Measurements from ENCODE around the gene PRH1.

- no peak for TF ChIP-seq FOXM1 (IDR thresholded peaks at IDR 0.05; ENCODE audit: borderline replicate concordance)
- TF ChIP-seq SP1 (IDR thresholded peaks at IDR 0.05), result no peak
- no peak for TF ChIP-seq HDGF (IDR thresholded peaks at IDR 0.05; ENCODE audit: borderline replicate concordance)
- TF ChIP-seq LEF1 (IDR thresholded peaks at IDR 0.05; ENCODE audit: borderline replicate concordance), result no peak
- no peak for TF ChIP-seq L3MBTL2 (conservative IDR thresholded peaks at IDR 0.05)
- TF ChIP-seq PKNOX1 (IDR thresholded peaks at IDR 0.05), result no peak
- TF ChIP-seq NFRKB (IDR thresholded peaks at IDR 0.05), result no peak
- no peak for TF ChIP-seq TARDBP (IDR thresholded peaks at IDR 0.05)
- TF ChIP-seq SUZ12 (IDR thresholded peaks at IDR 0.05), result no peak
- no peak for TF ChIP-seq CTBP1 (IDR thresholded peaks at IDR 0.05; ENCODE audit: borderline replicate concordance)
Observed at GRCh38 chr12:10910380-10910779, 26.3 kb upstream of the PRH1 start.
